ENCODE measurements around the gene MEAK7. TPM values are rescaled to one million over a fixed set of nuclear protein-coding genes. Genes with fewer than 3 reads are reported as not detected.

The MEAK7 gene
- total RNA-seq, 1 donor from 2014 or later, result 18.4 TPM

GRCh38 chr16:84550096-84550495 is 45.6 kb upstream of the MEAK7 start:
- H3K4me3 ChIP-seq, result no peak overlapping the region
- H3K27me3 Mint-ChIP-seq (ENCODE audit: insufficient read depth, low read depth), result peaks cover 8% of the 10 kb centered on the region

GRCh38 chr16:84548971-84549844 is 44.7 kb upstream of the MEAK7 start:
- no peaks in the 10 kb centered on the region for H3K27me3 ChIP-seq
- Mint-ChIP-seq H3K27me3 (ENCODE audit: insufficient read depth, low read depth) (peaks cover 11% of the 10 kb centered on the region), H3K36me3 (no peaks in the 10 kb centered on the region), H3K27ac (peak overlapping the region; percentile 95), H3K4me3 (no peak overlapping the region), H3K9me3 (no peaks in the 10 kb centered on the region), H3K4me1 (peaks cover 73% of the 10 kb centered on the region)
- H3K36me3 ChIP-seq, result no peaks in the 10 kb centered on the region
- DNase-seq (ENCODE audit: low spot score), result no peak
- TF ChIP-seq EZH2 (IDR thresholded peaks at IDR 0.05) (no peak), CTCF (IDR thresholded peaks at IDR 0.05) (no peak), EZH2phosphoT487 (IDR thresholded peaks at IDR 0.05) (no peak)
- peaks cover 32% of the 10 kb centered on the region for H3K4me1 ChIP-seq
- H4K20me1 ChIP-seq (ENCODE audit: low read depth), result no peaks in the 10 kb centered on the region
- H3K9ac ChIP-seq, result no peak overlapping the region
- H3K9me3 ChIP-seq (ENCODE audit: low read depth), result no peaks in the 10 kb centered on the region
- H2AFZ ChIP-seq (replicated peaks), result no peak overlapping the region
- H3F3A ChIP-seq (ENCODE audit: low read depth), result peaks cover 30% of the 10 kb centered on the region
- H3K79me2 ChIP-seq (ENCODE audit: low read depth), result no peaks in the 10 kb centered on the region
- H3K4me2 ChIP-seq, result no peak overlapping the region
- no peak overlapping the region for H3K27ac ChIP-seq
- no peak overlapping the region for H3K4me3 ChIP-seq

More at GRCh38 chr16:84550096-84550495, 45.6 kb upstream of the MEAK7 start:
- DNase-seq (ENCODE audit: low spot score), result no peak
- Mint-ChIP-seq H3K27ac (no peak overlapping the region), H3K4me3 (peak overlapping the region; percentile 39), H3K9me3 (no peaks in the 10 kb centered on the region), H3K36me3 (no peaks in the 10 kb centered on the region), H3K4me1 (peaks cover 73% of the 10 kb centered on the region)
- no peak overlapping the region for H3K9ac ChIP-seq
- H3K4me2 ChIP-seq, result no peak overlapping the region
- peaks cover 26% of the 10 kb centered on the region for H3K4me1 ChIP-seq
- no peaks in the 10 kb centered on the region for H3K9me3 ChIP-seq (ENCODE audit: low read depth)
- no peak overlapping the region for H3K27ac ChIP-seq
- H3F3A ChIP-seq (ENCODE audit: low read depth), result peaks cover 31% of the 10 kb centered on the region
- no peak overlapping the region for H2AFZ ChIP-seq (replicated peaks)
- H4K20me1 ChIP-seq (ENCODE audit: low read depth), result no peaks in the 10 kb centered on the region
- no peaks in the 10 kb centered on the region for H3K36me3 ChIP-seq
- no peak for TF ChIP-seq CTCF (IDR thresholded peaks at IDR 0.05)
- TF ChIP-seq EZH2 (IDR thresholded peaks at IDR 0.05), result no peak
- no peak for TF ChIP-seq EZH2phosphoT487 (IDR thresholded peaks at IDR 0.05)
- no peaks in the 10 kb centered on the region for H3K79me2 ChIP-seq (ENCODE audit: low read depth)
- H3K27me3 ChIP-seq, result no peaks in the 10 kb centered on the region

- no peak overlapping the region for H3K4me3 Mint-ChIP-seq
- no peaks in the 10 kb centered on the region for H3K36me3 ChIP-seq
- H4K20me1 ChIP-seq (ENCODE audit: low read depth), result no peaks in the 10 kb centered on the region
- H3K27ac ChIP-seq, result no peak overlapping the region
- H3K9ac ChIP-seq, result no peak overlapping the region
- H3K36me3 Mint-ChIP-seq, result no peaks in the 10 kb centered on the region
- no peak overlapping the region for H3K27ac Mint-ChIP-seq
- no peaks in the 10 kb centered on the region for H3K79me2 ChIP-seq (ENCODE audit: low read depth)
- H2AFZ ChIP-seq (replicated peaks), result no peak overlapping the region
- no peaks in the 10 kb centered on the region for H3K9me3 ChIP-seq (ENCODE audit: low read depth)
- no peak overlapping the region for H3K4me2 ChIP-seq
- peaks cover 11% of the 10 kb centered on the region for H3K27me3 Mint-ChIP-seq (ENCODE audit: insufficient read depth, low read depth)
- H3K4me1 Mint-ChIP-seq, result peaks cover 70% of the 10 kb centered on the region
- H3K27me3 ChIP-seq, result no peaks in the 10 kb centered on the region
- peaks cover 30% of the 10 kb centered on the region for H3F3A ChIP-seq (ENCODE audit: low read depth)
- no peak overlapping the region for H3K4me3 ChIP-seq
- no peak for TF ChIP-seq CTCF (IDR thresholded peaks at IDR 0.05)
- TF ChIP-seq EZH2phosphoT487 (IDR thresholded peaks at IDR 0.05), result no peak
- peaks cover 32% of the 10 kb centered on the region for H3K4me1 ChIP-seq
- no peak for DNase-seq (ENCODE audit: low spot score)
- no peaks in the 10 kb centered on the region for H3K9me3 Mint-ChIP-seq
These were observed 44.0 kb upstream of the MEAK7 start for GRCh38 chr16:84548508-84548907.

All from neural progenitor cell (in vitro differentiated cells).